ENCODE data around the gene SETD3. TPM values are rescaled to one million over a fixed set of nuclear protein-coding genes. Genes with fewer than 3 reads are reported as not detected.

The SETD3 gene
- total and polyA plus RNA-seq, 10 of the 15 experiments (the other 5 are each of a cell fraction or from before 2014, with no cell fraction given) = 11.3 to 44.2 (median 36.5) TPM

DNA sequence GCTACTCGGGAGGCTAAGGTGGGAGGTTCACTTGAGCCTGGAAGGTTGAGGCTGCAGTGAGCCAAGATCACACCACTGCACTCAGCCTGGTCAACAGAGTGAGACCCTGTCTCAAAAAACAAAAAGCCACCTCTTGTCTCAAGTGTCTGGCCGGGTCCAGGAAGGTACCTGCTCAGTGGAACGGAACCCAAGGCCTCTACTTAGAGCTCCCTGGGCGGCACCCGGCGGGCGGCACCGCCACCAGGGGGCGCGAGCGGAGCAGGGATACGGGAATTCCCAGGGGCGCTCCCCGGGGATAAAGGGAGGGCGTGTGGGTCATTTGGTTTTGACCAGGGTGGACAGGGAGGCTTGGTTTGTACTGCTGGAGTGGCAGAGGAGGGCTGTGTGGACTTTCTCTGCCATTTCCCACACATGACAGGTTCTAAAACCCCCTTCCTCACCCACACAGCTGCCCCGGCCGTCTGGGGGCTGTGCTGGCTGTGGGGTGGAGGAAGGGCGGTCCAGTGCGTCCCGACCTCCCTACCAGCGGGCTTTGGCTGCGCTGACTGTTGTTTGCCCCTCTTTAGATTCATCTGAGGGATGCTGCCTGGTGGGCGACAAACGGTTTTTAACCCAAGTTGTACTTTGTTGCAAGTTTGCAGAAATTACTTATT, 91.4 kb downstream of the SETD3 start (continued):
- TF ChIP-seq, protein P1, sequence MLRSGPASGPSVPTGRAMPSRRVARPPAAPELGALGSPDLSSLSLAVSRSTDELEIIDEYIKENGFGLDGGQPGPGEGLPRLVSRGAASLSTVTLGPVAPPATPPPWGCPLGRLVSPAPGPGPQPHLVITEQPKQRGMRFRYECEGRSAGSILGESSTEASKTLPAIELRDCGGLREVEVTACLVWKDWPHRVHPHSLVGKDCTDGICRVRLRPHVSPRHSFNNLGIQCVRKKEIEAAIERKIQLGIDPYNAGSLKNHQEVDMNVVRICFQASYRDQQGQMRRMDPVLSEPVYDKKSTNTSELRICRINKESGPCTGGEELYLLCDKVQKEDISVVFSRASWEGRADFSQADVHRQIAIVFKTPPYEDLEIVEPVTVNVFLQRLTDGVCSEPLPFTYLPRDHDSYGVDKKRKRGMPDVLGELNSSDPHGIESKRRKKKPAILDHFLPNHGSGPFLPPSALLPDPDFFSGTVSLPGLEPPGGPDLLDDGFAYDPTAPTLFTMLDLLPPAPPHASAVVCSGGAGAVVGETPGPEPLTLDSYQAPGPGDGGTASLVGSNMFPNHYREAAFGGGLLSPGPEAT (IDR thresholded peaks at IDR 0.05; ENCODE audit: low read depth) = peak; percentile 51; the same call in 1 of the 2 replicates
- TF ChIP-seq E4F1 (IDR thresholded peaks at IDR 0.05; ENCODE audit: borderline replicate concordance, partially characterized antibody) = no peak
- TF ChIP-seq IKZF2 (IDR thresholded peaks at IDR 0.05) = peak; percentile 29 to 34; a peak in 1 of 4 replicates
- no peak for TF ChIP-seq ASH2L (IDR thresholded peaks at IDR 0.05; ENCODE audit: borderline replicate concordance, low read depth)
- 0 out of 2 replicates have a peak, but pooled peaks have one; percentile 30 for TF ChIP-seq NR2F1 (conservative IDR thresholded peaks at IDR 0.05)
- TF ChIP-seq, protein P2, sequence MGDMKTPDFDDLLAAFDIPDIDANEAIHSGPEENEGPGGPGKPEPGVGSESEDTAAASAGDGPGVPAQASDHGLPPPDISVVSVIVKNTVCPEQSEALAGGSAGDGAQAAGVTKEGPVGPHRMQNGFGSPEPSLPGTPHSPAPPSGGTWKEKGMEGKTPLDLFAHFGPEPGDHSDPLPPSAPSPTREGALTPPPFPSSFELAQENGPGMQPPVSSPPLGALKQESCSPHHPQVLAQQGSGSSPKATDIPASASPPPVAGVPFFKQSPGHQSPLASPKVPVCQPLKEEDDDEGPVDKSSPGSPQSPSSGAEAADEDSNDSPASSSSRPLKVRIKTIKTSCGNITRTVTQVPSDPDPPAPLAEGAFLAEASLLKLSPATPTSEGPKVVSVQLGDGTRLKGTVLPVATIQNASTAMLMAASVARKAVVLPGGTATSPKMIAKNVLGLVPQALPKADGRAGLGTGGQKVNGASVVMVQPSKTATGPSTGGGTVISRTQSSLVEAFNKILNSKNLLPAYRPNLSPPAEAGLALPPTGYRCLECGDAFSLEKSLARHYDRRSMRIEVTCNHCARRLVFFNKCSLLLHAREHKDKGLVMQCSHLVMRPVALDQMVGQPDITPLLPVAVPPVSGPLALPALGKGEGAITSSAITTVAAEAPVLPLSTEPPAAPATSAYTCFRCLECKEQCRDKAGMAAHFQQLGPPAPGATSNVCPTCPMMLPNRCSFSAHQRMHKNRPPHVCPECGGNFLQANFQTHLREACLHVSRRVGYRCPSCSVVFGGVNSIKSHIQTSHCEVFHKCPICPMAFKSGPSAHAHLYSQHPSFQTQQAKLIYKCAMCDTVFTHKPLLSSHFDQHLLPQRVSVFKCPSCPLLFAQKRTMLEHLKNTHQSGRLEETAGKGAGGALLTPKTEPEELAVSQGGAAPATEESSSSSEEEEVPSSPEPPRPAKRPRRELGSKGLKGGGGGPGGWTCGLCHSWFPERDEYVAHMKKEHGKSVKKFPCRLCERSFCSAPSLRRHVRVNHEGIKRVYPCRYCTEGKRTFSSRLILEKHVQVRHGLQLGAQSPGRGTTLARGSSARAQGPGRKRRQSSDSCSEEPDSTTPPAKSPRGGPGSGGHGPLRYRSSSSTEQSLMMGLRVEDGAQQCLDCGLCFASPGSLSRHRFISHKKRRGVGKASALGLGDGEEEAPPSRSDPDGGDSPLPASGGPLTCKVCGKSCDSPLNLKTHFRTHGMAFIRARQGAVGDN (IDR thresholded peaks at IDR 0.05) = no peak
- no peak for TF ChIP-seq STAT1 (conservative IDR thresholded peaks at IDR 0.05)
- TF ChIP-seq FOS (IDR thresholded peaks at IDR 0.05; ENCODE audit: borderline replicate concordance, extremely low read depth, insufficient read length) = no peak
- TF ChIP-seq SUPT20H (IDR thresholded peaks at IDR 0.05; ENCODE audit: borderline replicate concordance, control insufficient read depth, low read depth, low read length) = no peak
- TF ChIP-seq EZH2 (IDR thresholded peaks at IDR 0.05; ENCODE audit: borderline replicate concordance, control insufficient read depth, low read depth, low read length) = no peak
- TF ChIP-seq NKRF (conservative IDR thresholded peaks at IDR 0.05) = no peak
- no peak for TF ChIP-seq BCL11A (IDR thresholded peaks at IDR 0.05; ENCODE audit: low read depth, low read length)
- peak; percentile 58 for TF ChIP-seq RELA (IDR thresholded peaks at IDR 0.05; ENCODE audit: borderline replicate concordance, partially characterized antibody)
- TF ChIP-seq SREBF1 (IDR thresholded peaks at IDR 0.05; ENCODE audit: low read length) = no peak
- TF ChIP-seq SRF (IDR thresholded peaks at IDR 0.05; ENCODE audit: low read depth in 2 of 2, low read length in 2 of 2) = no peak
- TF ChIP-seq BHLHE40 (IDR thresholded peaks at IDR 0.05; ENCODE audit: borderline replicate concordance in 1 of 2, low read depth in 2 of 2, low read length in 1 of 2) = 0 out of 4 replicates have a peak, but pooled peaks of 1 of the 2 experiments have one; percentile 9
- no peak for TF ChIP-seq ZNF207 (IDR thresholded peaks at IDR 0.05; ENCODE audit: borderline replicate concordance)
- no peak for TF ChIP-seq CREM (IDR thresholded peaks at IDR 0.05; ENCODE audit: low read depth)
- TF ChIP-seq TCF12 (IDR thresholded peaks at IDR 0.05; ENCODE audit: low read depth, low read length) = no peak

Data from GM12878 (cell line).